ENCODE results near the gene AOC2. TPM values are rescaled to one million over a fixed set of nuclear protein-coding genes. Genes with fewer than 3 reads are reported as not detected.

AOC2 gene
- total and polyA plus RNA-seq, 10 of the 15 experiments (the other 5 are each of a cell fraction or from before 2014, with no cell fraction given), result 0.08 to 1.9 (median 0.62) TPM

GRCh38 chr17:42853597-42853967 lies 9.2 kb downstream of the AOC2 start:
- ChIA-PET SMC1A (ENCODE audit: uncharacterized antibody, unreplicated experiment) (no interaction called here), POLR2A (interaction anchor here (1.2 kb wide), 1 partner anchor 17 kb away, joined by 3 read pairs; no protein-coding TSS in a partner anchor), CTCF (interaction anchor here (0.6 kb wide), 1 partner anchor 75 kb away, joined by 3 read pairs; no protein-coding TSS in a partner anchor), RAD21 (ENCODE audit: unreplicated experiment) (no interaction called here)
- Histone ChIP-seq H4K20me1 (ENCODE audit: control insufficient read depth, insufficient read depth) (no peaks in the 10 kb centered on the region), H3K27me3 (replicated peaks in 1 of 2; ENCODE audit: control insufficient read depth in 2 of 2, insufficient read depth in 2 of 2, low read length in 1 of 2) (no peaks in the 10 kb centered on the region), H3K9ac (ENCODE audit: control insufficient read depth, insufficient read depth, low read length) (no peak overlapping the region), H3K79me2 (ENCODE audit: control insufficient read depth, insufficient read depth, low read length) (no peaks in the 10 kb centered on the region), H3K27ac (ENCODE audit: control insufficient read depth, insufficient read depth) (no peak overlapping the region), H3K4me1 (ENCODE audit: control insufficient read depth, insufficient read depth, low read length) (no peaks in the 10 kb centered on the region), H2AFZ (ENCODE audit: control insufficient read depth, low read depth, low read length) (no peak overlapping the region), H3K4me2 (ENCODE audit: control insufficient read depth, insufficient read depth) (no peak overlapping the region), H3K9me3 (replicated peaks; ENCODE audit: control insufficient read depth, insufficient read depth, low read length) (no peaks in the 10 kb centered on the region), H3K36me3 (ENCODE audit: control insufficient read depth in 2 of 2, insufficient read depth in 2 of 2, low read length in 1 of 2) (no peaks in the 10 kb centered on the region), H3K4me3 (no peak overlapping the region)
- TF ChIP-seq E2F4 (IDR thresholded peaks at IDR 0.05; ENCODE audit: low read depth, low read length) (no peak), KLF5 (IDR thresholded peaks at IDR 0.05; ENCODE audit: partially characterized antibody) (no peak), GATAD2B (conservative IDR thresholded peaks at IDR 0.05; ENCODE audit: low read depth) (no peak), BACH1 (IDR thresholded peaks at IDR 0.05; ENCODE audit: borderline replicate concordance) (no peak), EZH2 (IDR thresholded peaks at IDR 0.05; ENCODE audit: borderline replicate concordance, control insufficient read depth, low read depth, low read length) (no peak), NFYB (IDR thresholded peaks at IDR 0.05; ENCODE audit: insufficient read depth, low read depth, low read length) (no peak)
- no TSS peak for BruUV-seq (replicated peaks)
- WGBS (ENCODE audit: insufficient coverage, insufficient replicate concordance, low lambda C conversion rate, missing lambda C conversion rate), result 39% methylated on average over 5 of the region's 5 CpGs
- FAIRE-seq (no peak), DNase-seq (ENCODE audit: low read depth, low spot score) (no peak), ATAC-seq (no peak)
- intact Hi-C loops (cut with micrococcal nuclease; ENCODE audit: unreplicated experiment) (no loop called here), in situ Hi-C loops (cut with MboI) (no loop called here)

Measured in GM12878 (cell line).